Upper lobe of left lung (tissue), 4 donors: ENCODE measurements around the gene SPSB3.

ENCODE experiments used
- CTCF ChIP-seq, 6 experiments: fragments of 450-650 bp in 4 of 6; fragments of 200-600 bp in 2 of 6; sonication (generic) in 2 of 6; IDR thresholded peaks; one replicate each; pipeline ENCODE4 v1.5.1; 2016 to 2019; ENCODE audit warnings: antibody characterized with exemption in 6 of 6
- POLR2A ChIP-seq, 4 donors: fragments of 450-650 bp; IDR thresholded peaks; one replicate each; pipeline ENCODE4 v1.5.1; 2016 to 2017; ENCODE audit warnings: antibody characterized with exemption in 4 of 4, mild to moderate bottlenecking in 2 of 4

GRCh38 chr16:1821861-1822611, 39.7 kb upstream of the SPSB3 start:
- TF ChIP-seq POLR2A (IDR thresholded peaks at IDR 0.05) (no peak), CTCF (IDR thresholded peaks at IDR 0.05) (no peak)
